Measurements from ENCODE around the gene FBXW7. TPM values are rescaled to one million over a fixed set of nuclear protein-coding genes. Genes with fewer than 3 reads are reported as not detected.
A peak's percentile ranks its signal among the peaks of the same experiment; 100 is the strongest.

FBXW7 gene
- total and polyA plus RNA-seq, 2 of the 8 experiments (the other 6 are each of a cell fraction or from before 2014, with no cell fraction given), result 6.0 to 26.7 TPM

DNA sequence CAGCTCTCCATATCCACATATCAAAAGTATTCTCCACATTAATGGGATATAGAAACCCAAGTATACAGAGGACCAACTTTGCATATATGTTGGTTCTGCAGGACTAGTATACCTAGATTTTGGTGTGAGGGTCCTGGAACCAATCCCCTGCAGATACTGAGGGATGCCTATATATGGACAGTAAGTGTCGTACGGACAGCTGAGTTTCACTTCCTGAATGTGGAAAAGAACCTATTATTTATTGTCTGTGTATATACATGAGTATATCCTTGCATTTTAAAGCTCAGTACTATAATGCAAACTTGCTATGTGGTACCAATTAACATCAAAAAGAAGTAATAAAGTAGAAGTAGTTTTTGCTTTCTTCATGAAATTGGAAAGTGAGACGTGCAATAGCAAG lies 101.9 kb downstream of the FBXW7 start:
- Histone ChIP-seq H3K36me3 (ENCODE audit: control insufficient read depth in 2 of 4, insufficient read depth in 4 of 4, low read length in 3 of 4) (no peaks in the 10 kb centered on the region), H3K18ac (ENCODE audit: extremely low read depth, low read length) (no peak overlapping the region), H3K4me1 (replicated peaks in 1 of 4; ENCODE audit: control insufficient read depth in 3 of 4, insufficient read depth in 4 of 4, low read length in 3 of 4) (peaks cover 0 to 7% (median 2%) of the 10 kb centered on the region in 4 experiments; a peak in 2 of 7 replicates), H3K4me2 (ENCODE audit: insufficient read depth in 1 of 2, low read depth in 2 of 2, low read length in 2 of 2) (no peak overlapping the region), H4K5ac (ENCODE audit: insufficient read length, low read depth, low read length) (no peak overlapping the region), H2BK120ac (replicated peaks; ENCODE audit: low read depth, low read length) (no peak overlapping the region), H3K4me3 (ENCODE audit: extremely low read depth in 1 of 4, insufficient read depth in 2 of 4, low read depth in 3 of 4, low read length in 4 of 4) (no peak overlapping the region), H2BK20ac (ENCODE audit: low read length) (no peak overlapping the region), H3K56ac (replicated peaks; ENCODE audit: insufficient read length, low read depth, low read length) (no peak overlapping the region), H3K14ac (ENCODE audit: insufficient read length) (no peak overlapping the region), H3K79me2 (ENCODE audit: control insufficient read depth in 1 of 2, insufficient read depth in 2 of 2, low read length in 2 of 2) (peaks cover 0 to 21% of the 10 kb centered on the region in 2 experiments; a peak in 2 of 4 replicates), H3K23ac (ENCODE audit: insufficient read length) (no peak overlapping the region), H3K9ac (replicated peaks in 1 of 4; ENCODE audit: extremely low read depth in 1 of 4, low read depth in 3 of 4, low read length in 3 of 4) (no peak overlapping the region), H2BK12ac (ENCODE audit: low read depth, low read length) (no peak overlapping the region), H2BK5ac (ENCODE audit: low read depth, low read length) (no peak overlapping the region), H3K9me3 (ENCODE audit: insufficient read depth in 2 of 2, low read depth in 1 of 2, low read length in 1 of 2) (no peaks in the 10 kb centered on the region), H3K23me2 (ENCODE audit: low read depth, low read length) (no peaks in the 10 kb centered on the region), H3K4ac (replicated peaks; ENCODE audit: insufficient read length, low read depth, low read length) (no peak overlapping the region), H4K20me1 (replicated peaks in 1 of 2; ENCODE audit: control insufficient read depth in 1 of 2, insufficient read depth in 2 of 2, low read length in 2 of 2) (no peaks in the 10 kb centered on the region), H4K91ac (replicated peaks; ENCODE audit: insufficient read length, low read length) (no peak overlapping the region), H4K8ac (ENCODE audit: extremely low read depth, insufficient read depth, low read length) (no peak overlapping the region), H2AFZ (ENCODE audit: low read length) (no peak overlapping the region), H3K27ac (ENCODE audit: low read depth, low read length) (no peak overlapping the region), H2AK5ac (ENCODE audit: low read depth, low read length) (no peak overlapping the region), H3K79me1 (ENCODE audit: low read depth, low read length) (no peaks in the 10 kb centered on the region), H3K27me3 (replicated peaks in 1 of 4; ENCODE audit: control insufficient read depth in 3 of 4, extremely low read depth in 1 of 4, insufficient read depth in 3 of 4, low read length in 3 of 4) (no peaks in the 10 kb centered on the region), H2BK15ac (ENCODE audit: low read length) (no peak overlapping the region)
- ChIA-PET POLR2A (ENCODE audit: partially characterized antibody) (no interaction called here), CTCF (ENCODE audit: partially characterized antibody) (interaction anchor here (0.6 to 2.0 kb wide), 4 partner anchors 9 to 245 kb away, joined by 3 to 7 read pairs (median 4); no protein-coding TSS in a partner anchor)
- TF ChIP-seq TAF7 (optimal IDR thresholded peaks at IDR 0.05; ENCODE audit: borderline replicate concordance, low read depth, low read length) (no peak), SRF (IDR thresholded peaks at IDR 0.05; ENCODE audit: low read depth, low read length) (peak; percentile 46; the same call in 1 of the 2 replicates)
- FAIRE-seq (no peak), DNase-seq (ENCODE audit: low read depth in 1 of 2, low spot score in 2 of 2) (no peak)
- 85% methylated on average over 3 of the region's 3 CpGs; no CpG with 5 or more reads in 1 of the 2 experiments for WGBS, 2 experiments (ENCODE audit: extremely low coverage in 1 of 2, insufficient coverage in 1 of 2, insufficient read length in 1 of 2, insufficient replicate concordance in 2 of 2, low coverage in 1 of 2, low lambda C conversion rate in 2 of 2, missing lambda C conversion rate in 1 of 2)
